Hepatocyte (in vitro differentiated cells): ENCODE results near the gene CDC42BPB. TPM values are rescaled to one million over a fixed set of nuclear protein-coding genes. Genes with fewer than 3 reads are reported as not detected.

ENCODE experiments used
- DNase-seq: peaks from one replicate; pipeline ENCODE4 v3.0.0-alpha.2; 2016; ENCODE audit warnings: low spot score
- H2AFZ ChIP-seq: fragments of 200-600 bp; sonication (generic); 2 replicates; pipeline ENCODE4 v1.6.0; 2016; ENCODE audit warnings: antibody characterized with exemption, mild to moderate bottlenecking
- H3K27ac ChIP-seq: fragments of 200-600 bp; sonication (generic); 2 replicates; pipeline ENCODE4 v1.5.1; 2016; ENCODE audit warnings: mild to moderate bottlenecking
- H3K27me3 ChIP-seq: fragments of 200-600 bp; sonication (generic); 2 replicates; pipeline ENCODE4 v1.6.1; 2016
- H3K36me3 ChIP-seq: fragments of 200-600 bp; sonication (generic); replicated peaks from 2 replicates; pipeline ENCODE4 v1.5.1; 2016; ENCODE audit warnings: low read depth; ENCODE audit not compliant: insufficient read depth
- H3K4me1 ChIP-seq: fragments of 200-600 bp; sonication (generic); 2 replicates; pipeline ENCODE4 v1.5.1; 2016; ENCODE audit warnings: mild to moderate bottlenecking, moderate library complexity; ENCODE audit not compliant: insufficient read depth
- H3K4me2 ChIP-seq: fragments of 200-600 bp; sonication (generic); 2 replicates; pipeline ENCODE4 v1.6.0; 2016
- H3K4me3 ChIP-seq: fragments of 200-600 bp; sonication (generic); 2 replicates; pipeline ENCODE4 v1.5.1; 2016; ENCODE audit warnings: mild to moderate bottlenecking
- H3K79me2 ChIP-seq: fragments of 200-600 bp; sonication (generic); 2 replicates; pipeline ENCODE4 v1.6.0; 2017; ENCODE audit warnings: mild to moderate bottlenecking
- H3K9me2 ChIP-seq: fragments of 200-600 bp; sonication (generic); replicated peaks from 2 replicates; pipeline ENCODE4 v1.6.0; 2017; ENCODE audit warnings: mild to moderate bottlenecking; ENCODE audit not compliant: insufficient read depth
- H3K9me3 ChIP-seq: fragments of 200-600 bp; sonication (generic); 2 replicates; pipeline ENCODE4 v1.5.1; 2016; ENCODE audit warnings: low read depth, mild to moderate bottlenecking
- H4K20me1 ChIP-seq: fragments of 200-600 bp; sonication (generic); 2 replicates; pipeline ENCODE4 v1.6.0; 2016; ENCODE audit warnings: mild to moderate bottlenecking; ENCODE audit not compliant: insufficient read depth, poor library complexity, severe bottlenecking
- CTCF ChIP-seq: fragments of 200-600 bp; sonication (generic); IDR thresholded peaks from 2 replicates; pipeline ENCODE4 v1.5.1; 2016; ENCODE audit warnings: antibody characterized with exemption, mild to moderate bottlenecking; ENCODE audit not compliant: poor library complexity
- EZH2 ChIP-seq: fragments of 200-600 bp; sonication (generic); IDR thresholded peaks from 2 replicates; pipeline ENCODE4 v1.6.1; 2016; ENCODE audit warnings: antibody characterized with exemption, mild to moderate bottlenecking, borderline replicate concordance
- EZH2phosphoT487 ChIP-seq: fragments of 200-600 bp; sonication (generic); IDR thresholded peaks from one replicate; pipeline ENCODE4 v1.6.1; 2018; ENCODE audit warnings: antibody characterized with exemption, mild to moderate bottlenecking, low read depth, moderate library complexity; ENCODE audit not compliant: unreplicated experiment, severe bottlenecking
- WGBS: methylation state at CpG from one replicate; pipeline ENCODE4 v1.1.6; 2016; ENCODE audit warnings: low lambda C conversion rate; ENCODE audit errors: missing lambda C conversion rate; 5-methylcytosine and 5-hydroxymethylcytosine counted together
- polyA plus RNA-seq: library from polyadenylated mRNA; unstranded; fragments of >200 nt; fragmentation: Nextera tagmentation; extraction: Ambion mirVana; gene quantifications from 2 replicates; pipeline ENCODE4 v1.2.1, GENCODE V29; 2016
- total RNA-seq: library from RNA; depleted of rRNA; stranded (reverse); fragments of >200 nt; gene quantifications from 2 replicates; pipeline ENCODE4 v1.2.3, GENCODE V29; 2014

The CDC42BPB gene
- total and polyA plus RNA-seq, 2 experiments from 2014 or later, result 10.2 to 60.6 TPM

GRCh38 chr14:102938191-102938590 is 119.2 kb downstream of the CDC42BPB start:
- no peak overlapping the region for H3K27ac ChIP-seq
- DNase-seq, result no peak
- WGBS, result 97% methylated on average over 12 of the region's 12 CpGs
- H3K9me3 ChIP-seq, result no peaks in the 10 kb centered on the region
- no peaks in the 10 kb centered on the region for H3K9me2 ChIP-seq
- H3K4me1 ChIP-seq, result no peaks in the 10 kb centered on the region
- no peak overlapping the region for H3K4me3 ChIP-seq
- no peaks in the 10 kb centered on the region for H3K36me3 ChIP-seq
- TF ChIP-seq EZH2, result no peak
- TF ChIP-seq CTCF, result no peak
- no peak for TF ChIP-seq EZH2phosphoT487
- H4K20me1 ChIP-seq, result no peaks in the 10 kb centered on the region
- no peak overlapping the region for H2AFZ ChIP-seq
- no peaks in the 10 kb centered on the region for H3K79me2 ChIP-seq
- no peak overlapping the region for H3K4me2 ChIP-seq
- no peaks in the 10 kb centered on the region for H3K27me3 ChIP-seq

DNA sequence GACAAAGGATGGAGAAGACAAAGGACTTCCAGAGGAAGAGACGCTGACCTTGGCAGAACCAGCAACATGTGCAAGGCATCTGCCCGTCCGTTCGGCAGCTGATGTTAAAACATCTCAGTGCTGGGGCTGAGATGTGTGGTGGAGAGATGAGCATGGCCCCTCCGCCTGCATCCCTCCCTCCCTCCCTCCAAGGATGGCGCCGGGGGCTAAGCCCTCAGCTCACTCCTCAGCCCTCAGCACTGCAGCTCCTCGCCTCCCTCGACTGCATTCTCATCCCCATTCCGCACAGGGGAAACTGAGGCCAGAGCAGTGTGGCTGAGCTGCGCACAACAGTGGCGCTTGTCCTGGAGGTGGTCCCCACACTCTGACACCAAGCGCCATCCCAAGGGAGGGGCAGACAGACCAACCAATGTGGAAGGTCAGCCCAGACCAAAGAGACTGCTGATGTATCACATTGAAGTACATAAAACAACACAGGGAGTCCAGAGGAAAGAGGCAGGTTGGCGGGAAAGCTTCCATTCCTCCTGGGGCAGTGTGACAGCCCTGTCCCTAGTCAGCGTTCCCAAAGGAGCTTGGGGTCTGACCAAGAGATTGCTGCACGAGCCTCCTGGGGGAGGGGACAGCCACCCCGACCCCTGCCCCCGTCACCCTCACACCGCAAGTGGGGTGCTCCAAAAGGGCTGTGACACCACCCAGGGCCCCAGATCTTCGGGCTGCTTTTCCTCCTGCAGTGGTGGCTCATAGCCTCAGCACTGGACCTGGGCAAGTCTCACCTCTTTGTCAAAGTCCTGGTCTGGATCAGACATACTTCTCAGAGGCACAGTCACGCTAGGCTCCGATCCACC is 119.8 kb downstream of the CDC42BPB start:
- H3K4me3 ChIP-seq, result no peak overlapping the region
- no peaks in the 10 kb centered on the region for H3K36me3 ChIP-seq
- H3K79me2 ChIP-seq, result no peaks in the 10 kb centered on the region
- no peak overlapping the region for H3K27ac ChIP-seq
- TF ChIP-seq EZH2phosphoT487 (no peak), EZH2 (no peak), CTCF (no peak)
- H3K9me3 ChIP-seq, result no peaks in the 10 kb centered on the region
- H3K4me1 ChIP-seq, result no peaks in the 10 kb centered on the region
- H3K9me2 ChIP-seq, result no peaks in the 10 kb centered on the region
- H3K27me3 ChIP-seq, result no peaks in the 10 kb centered on the region
- WGBS, result 97% methylated on average over 21 of the region's 22 CpGs
- no peak for DNase-seq
- H4K20me1 ChIP-seq, result no peaks in the 10 kb centered on the region
- H3K4me2 ChIP-seq, result no peak overlapping the region
- H2AFZ ChIP-seq, result no peak overlapping the region

DNA sequence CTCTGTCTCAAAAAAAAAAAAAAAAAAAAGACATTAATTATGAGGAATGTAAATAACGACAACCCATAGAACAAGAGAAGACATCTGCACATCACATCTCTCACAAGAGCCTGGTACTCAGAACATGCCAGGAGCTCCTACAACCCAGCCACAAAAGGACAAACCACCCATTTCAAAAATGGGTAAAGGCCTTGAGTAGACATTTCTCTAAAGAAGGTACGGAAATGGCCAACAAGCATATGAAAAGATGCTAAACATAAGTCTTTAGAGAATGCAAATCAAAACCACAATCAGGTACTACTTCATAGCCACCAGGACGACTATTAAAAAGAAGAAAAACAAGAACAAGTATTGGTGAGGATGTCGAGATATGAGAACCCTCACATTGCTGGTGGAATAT is 121.6 kb downstream of the CDC42BPB start:
- no peaks in the 10 kb centered on the region for H3K27me3 ChIP-seq
- peaks cover 4% of the 10 kb centered on the region for H4K20me1 ChIP-seq
- H3K36me3 ChIP-seq, result no peaks in the 10 kb centered on the region
- TF ChIP-seq EZH2phosphoT487 (no peak), EZH2 (no peak), CTCF (no peak)
- DNase-seq, result no peak
- no peak overlapping the region for H2AFZ ChIP-seq
- no peak overlapping the region for H3K4me2 ChIP-seq
- no peaks in the 10 kb centered on the region for H3K79me2 ChIP-seq
- no peak overlapping the region for H3K27ac ChIP-seq
- no peak overlapping the region for H3K4me3 ChIP-seq
- 98% methylated on average over 4 of the region's 4 CpGs for WGBS
- H3K9me3 ChIP-seq, result no peaks in the 10 kb centered on the region
- H3K9me2 ChIP-seq, result no peaks in the 10 kb centered on the region
- H3K4me1 ChIP-seq, result no peaks in the 10 kb centered on the region
